ENCODE results near the gene SFTA2.

SFTA2 gene

GRCh38 chr6:30889496-30889885 is 42.5 kb downstream of the SFTA2 start:
- H3K18ac ChIP-seq (ENCODE audit: low read depth in 1 of 2, low read length in 2 of 2), result no peak overlapping the region

GRCh38 chr6:30888816-30889495 is 43.0 kb downstream of the SFTA2 start:
- H3K4ac ChIP-seq (ENCODE audit: low read depth in 1 of 2, low read length in 2 of 2), result no peak overlapping the region
- 98% methylated on average over 17 of the region's 18 CpGs for WGBS

More at GRCh38 chr6:30889496-30889885, 42.5 kb downstream of the SFTA2 start:
- no peak overlapping the region for H3K9ac ChIP-seq (ENCODE audit: low read length)
- no peak overlapping the region for H2BK120ac ChIP-seq (ENCODE audit: low read depth, low read length)
- peaks cover 45% of the 10 kb centered on the region for H3K79me1 ChIP-seq (replicated peaks; ENCODE audit: low read length, poor library complexity, severe bottlenecking)
- no peaks in the 10 kb centered on the region for H3K9me3 ChIP-seq (ENCODE audit: control insufficient read depth, low read length)
- 93% methylated on average over 3 of the region's 4 CpGs for WGBS
- H3K23ac ChIP-seq (ENCODE audit: low read length in 2 of 2), result no peak overlapping the region
- no peak overlapping the region for H3K27ac ChIP-seq (ENCODE audit: low read length, poor library complexity, severe bottlenecking)
- no peak overlapping the region for H3K4ac ChIP-seq (ENCODE audit: low read depth in 1 of 2, low read length in 2 of 2)
- H2AFZ ChIP-seq (ENCODE audit: low read depth, low read length), result no peak overlapping the region
- H4K8ac ChIP-seq (ENCODE audit: low read length), result no peak overlapping the region
- H2BK15ac ChIP-seq (ENCODE audit: low read depth, poor library complexity, severe bottlenecking), result no peak overlapping the region
- no peak overlapping the region for H4K91ac ChIP-seq (ENCODE audit: low read length)
- no peaks in the 10 kb centered on the region for H3K27me3 ChIP-seq (ENCODE audit: control insufficient read depth in 1 of 2, insufficient read depth in 1 of 2, low read length in 2 of 2)
- peak overlapping the region; percentile 14 for H2AK5ac ChIP-seq (ENCODE audit: low read length, severe bottlenecking)
- no peak overlapping the region for H3K4me3 ChIP-seq (ENCODE audit: insufficient read depth in 1 of 2, low read depth in 1 of 2, low read length in 2 of 2)
- peaks cover 13 to 59% of the 10 kb centered on the region in 2 experiments for H3K36me3 ChIP-seq (ENCODE audit: control insufficient read depth in 1 of 2, insufficient read depth in 2 of 2, low read depth in 1 of 2, low read length in 2 of 2)
- no peak overlapping the region for H2BK12ac ChIP-seq (ENCODE audit: low read length in 2 of 2)
- H2BK5ac ChIP-seq (ENCODE audit: low read depth, low read length, poor library complexity, severe bottlenecking), result no peak overlapping the region
- peaks cover 41% of the 10 kb centered on the region for H3K4me1 ChIP-seq (ENCODE audit: control insufficient read depth, insufficient read depth, low read depth, low read length)
- H3K4me2 ChIP-seq (ENCODE audit: low read length, poor library complexity, severe bottlenecking), result no peak overlapping the region
- no peak overlapping the region for H3K14ac ChIP-seq (ENCODE audit: low read length in 2 of 2)
- no peak for DNase-seq

GRCh38 chr6:30887901-30888815 is 43.8 kb downstream of the SFTA2 start:
- Histone ChIP-seq H2AK5ac (ENCODE audit: low read length, severe bottlenecking) (no peak overlapping the region), H3K4me2 (ENCODE audit: low read length, poor library complexity, severe bottlenecking) (no peak overlapping the region), H2BK5ac (ENCODE audit: low read depth, low read length, poor library complexity, severe bottlenecking) (no peak overlapping the region), H3K27ac (ENCODE audit: low read length, poor library complexity, severe bottlenecking) (peak overlapping the region; percentile 40), H3K18ac (ENCODE audit: low read depth in 1 of 2, low read length in 2 of 2) (no peak overlapping the region), H2BK12ac (ENCODE audit: low read length in 2 of 2) (no peak overlapping the region), H3K79me1 (replicated peaks; ENCODE audit: low read length, poor library complexity, severe bottlenecking) (peaks cover 36% of the 10 kb centered on the region), H3K27me3 (ENCODE audit: control insufficient read depth in 1 of 2, insufficient read depth in 1 of 2, low read length in 2 of 2) (no peaks in the 10 kb centered on the region), H3K14ac (ENCODE audit: low read length in 2 of 2) (no peak overlapping the region), H3K4me1 (ENCODE audit: control insufficient read depth, insufficient read depth, low read depth, low read length) (peaks cover 48% of the 10 kb centered on the region), H2BK120ac (ENCODE audit: low read depth, low read length) (no peak overlapping the region), H3K9ac (ENCODE audit: low read length) (peak overlapping the region; percentile 50), H2BK15ac (ENCODE audit: low read depth, poor library complexity, severe bottlenecking) (no peak overlapping the region), H3K9me3 (ENCODE audit: control insufficient read depth, low read length) (no peaks in the 10 kb centered on the region), H4K91ac (ENCODE audit: low read length) (no peak overlapping the region), H2AFZ (ENCODE audit: low read depth, low read length) (no peak overlapping the region), H3K23ac (ENCODE audit: low read length in 2 of 2) (no peak overlapping the region), H3K36me3 (ENCODE audit: control insufficient read depth in 1 of 2, insufficient read depth in 2 of 2, low read depth in 1 of 2, low read length in 2 of 2) (peaks cover 4 to 46% of the 10 kb centered on the region in 2 experiments), H3K4ac (ENCODE audit: low read depth in 1 of 2, low read length in 2 of 2) (no peak overlapping the region), H3K4me3 (ENCODE audit: insufficient read depth in 1 of 2, low read depth in 1 of 2, low read length in 2 of 2) (peak overlapping the region in 1 of 2 experiments; percentile 0), H4K8ac (ENCODE audit: low read length) (no peak overlapping the region)
- peak; percentile 61 for DNase-seq
- WGBS, result 22% methylated on average over 4 of the region's 6 CpGs

More at GRCh38 chr6:30888816-30889495, 43.0 kb downstream of the SFTA2 start:
- H2AK5ac ChIP-seq (ENCODE audit: low read length, severe bottlenecking), result peak overlapping the region; percentile 20
- H2AFZ ChIP-seq (ENCODE audit: low read depth, low read length), result no peak overlapping the region
- no peak overlapping the region for H3K23ac ChIP-seq (ENCODE audit: low read length in 2 of 2)
- no peak overlapping the region for H3K27ac ChIP-seq (ENCODE audit: low read length, poor library complexity, severe bottlenecking)
- H3K4me1 ChIP-seq (ENCODE audit: control insufficient read depth, insufficient read depth, low read depth, low read length), result peaks cover 40% of the 10 kb centered on the region
- H3K79me1 ChIP-seq (replicated peaks; ENCODE audit: low read length, poor library complexity, severe bottlenecking), result peaks cover 42% of the 10 kb centered on the region
- no peaks in the 10 kb centered on the region for H3K27me3 ChIP-seq (ENCODE audit: control insufficient read depth in 1 of 2, insufficient read depth in 1 of 2, low read length in 2 of 2)
- peak overlapping the region in 1 of 2 experiments; percentile 0 for H3K4me3 ChIP-seq (ENCODE audit: insufficient read depth in 1 of 2, low read depth in 1 of 2, low read length in 2 of 2)
- no peaks in the 10 kb centered on the region for H3K9me3 ChIP-seq (ENCODE audit: control insufficient read depth, low read length)
- no peak overlapping the region for H3K14ac ChIP-seq (ENCODE audit: low read length in 2 of 2)
- no peak overlapping the region for H3K4me2 ChIP-seq (ENCODE audit: low read length, poor library complexity, severe bottlenecking)
- no peak overlapping the region for H4K8ac ChIP-seq (ENCODE audit: low read length)
- H2BK12ac ChIP-seq (ENCODE audit: low read length in 2 of 2), result no peak overlapping the region
- H3K9ac ChIP-seq (ENCODE audit: low read length), result peak overlapping the region; percentile 50
- H4K91ac ChIP-seq (ENCODE audit: low read length), result no peak overlapping the region
- no peak overlapping the region for H3K18ac ChIP-seq (ENCODE audit: low read depth in 1 of 2, low read length in 2 of 2)
- no peak overlapping the region for H2BK120ac ChIP-seq (ENCODE audit: low read depth, low read length)
- no peak overlapping the region for H2BK15ac ChIP-seq (ENCODE audit: low read depth, poor library complexity, severe bottlenecking)
- H3K36me3 ChIP-seq (ENCODE audit: control insufficient read depth in 1 of 2, insufficient read depth in 2 of 2, low read depth in 1 of 2, low read length in 2 of 2), result peaks cover 10 to 54% of the 10 kb centered on the region in 2 experiments
- no peak overlapping the region for H2BK5ac ChIP-seq (ENCODE audit: low read depth, low read length, poor library complexity, severe bottlenecking)
- DNase-seq, result no peak

- no peak overlapping the region for H3K23ac ChIP-seq (ENCODE audit: low read length in 2 of 2)
- DNase-seq, result no peak
- H3K9me3 ChIP-seq (ENCODE audit: control insufficient read depth, low read length), result no peaks in the 10 kb centered on the region
- H3K36me3 ChIP-seq (ENCODE audit: control insufficient read depth in 1 of 2, insufficient read depth in 2 of 2, low read depth in 1 of 2, low read length in 2 of 2), result peaks cover 4 to 34% of the 10 kb centered on the region in 2 experiments
- H3K4ac ChIP-seq (ENCODE audit: low read depth in 1 of 2, low read length in 2 of 2), result no peak overlapping the region
- H3K4me1 ChIP-seq (ENCODE audit: control insufficient read depth, insufficient read depth, low read depth, low read length), result peaks cover 61% of the 10 kb centered on the region
- H3K79me1 ChIP-seq (replicated peaks; ENCODE audit: low read length, poor library complexity, severe bottlenecking), result peaks cover 23% of the 10 kb centered on the region
- H4K8ac ChIP-seq (ENCODE audit: low read length), result no peak overlapping the region
- H2BK5ac ChIP-seq (ENCODE audit: low read depth, low read length, poor library complexity, severe bottlenecking), result no peak overlapping the region
- H3K4me2 ChIP-seq (ENCODE audit: low read length, poor library complexity, severe bottlenecking), result peak overlapping the region; percentile 97
- no peaks in the 10 kb centered on the region for H3K27me3 ChIP-seq (ENCODE audit: control insufficient read depth in 1 of 2, insufficient read depth in 1 of 2, low read length in 2 of 2)
- H3K27ac ChIP-seq (ENCODE audit: low read length, poor library complexity, severe bottlenecking), result peak overlapping the region; percentile 92
- no peak overlapping the region for H3K4me3 ChIP-seq (ENCODE audit: insufficient read depth in 1 of 2, low read depth in 1 of 2, low read length in 2 of 2)
- peak overlapping the region; percentile 16 to 43 for H2BK12ac ChIP-seq (ENCODE audit: low read length in 2 of 2)
- H3K9ac ChIP-seq (ENCODE audit: low read length), result no peak overlapping the region
- no peak overlapping the region for H3K14ac ChIP-seq (ENCODE audit: low read length in 2 of 2)
- no peak overlapping the region for H4K91ac ChIP-seq (ENCODE audit: low read length)
- H2BK120ac ChIP-seq (ENCODE audit: low read depth, low read length), result no peak overlapping the region
- peak overlapping the region in 1 of 2 experiments; percentile 26 for H3K18ac ChIP-seq (ENCODE audit: low read depth in 1 of 2, low read length in 2 of 2)
- H2BK15ac ChIP-seq (ENCODE audit: low read depth, poor library complexity, severe bottlenecking), result no peak overlapping the region
- peak overlapping the region; percentile 88 for H2AK5ac ChIP-seq (ENCODE audit: low read length, severe bottlenecking)
- H2AFZ ChIP-seq (ENCODE audit: low read depth, low read length), result no peak overlapping the region
These were observed 45.1 kb downstream of the SFTA2 start for GRCh38 chr6:30886897-30887255.

Measured in mesenchymal stem cell (in vitro differentiated cells and primary cell).